HG03280 (cell line): ENCODE measurements around the gene CNNM4.

Source experiments
- ATAC-seq: cut with Tn5 transposase; IDR thresholded peaks from one replicate; pipeline ENCODE4 v1.9.1; 2021; ENCODE audit warnings: mild to moderate bottlenecking, moderate library complexity; ENCODE audit not compliant: unreplicated experiment

CNNM4 gene

GRCh38 chr2:96853321-96853720, 92.6 kb downstream of the CNNM4 start:
- ATAC-seq = no peak

GRCh38 chr2:96856776-96857666, 96.3 kb downstream of the CNNM4 start:
- no peak for ATAC-seq

GRCh38 chr2:96857667-96858372, 97.1 kb downstream of the CNNM4 start, which contains the start of gene ANKRD39:
TSS of gene ANKRD39 (minus strand) at chr2:96858016. CDS start at chr2:96857987, 29 bp downstream.
- peak; percentile 92 for ATAC-seq

- no peak for ATAC-seq
These were observed 98.5 kb downstream of the CNNM4 start for GRCh38 chr2:96859099-96859649.

- ATAC-seq = no peak
These were observed 99.0 kb downstream of the CNNM4 start for GRCh38 chr2:96859681-96860064.

GRCh38 chr2:96860065-96861029, 99.6 kb downstream of the CNNM4 start:
- ATAC-seq = no peak

GRCh38 chr2:96861074-96861473, 100.4 kb downstream of the CNNM4 start:
- ATAC-seq = no peak
